HG02970 (cell line): ENCODE measurements around the gene TAF9B.
"Not testable (repeated sequence)": the region's sequence is repeated elsewhere in the genome, so short reads cannot be mapped to it uniquely, and the experiment has no call there.

Experiments used
- ATAC-seq: cut with Tn5 transposase; IDR thresholded peaks from one replicate; pipeline ENCODE4 v1.9.1; 2021; ENCODE audit warnings: mild to moderate bottlenecking, moderate library complexity, moderate number of reproducible peaks; ENCODE audit not compliant: unreplicated experiment, low FRiP score

TAF9B gene, protein sequence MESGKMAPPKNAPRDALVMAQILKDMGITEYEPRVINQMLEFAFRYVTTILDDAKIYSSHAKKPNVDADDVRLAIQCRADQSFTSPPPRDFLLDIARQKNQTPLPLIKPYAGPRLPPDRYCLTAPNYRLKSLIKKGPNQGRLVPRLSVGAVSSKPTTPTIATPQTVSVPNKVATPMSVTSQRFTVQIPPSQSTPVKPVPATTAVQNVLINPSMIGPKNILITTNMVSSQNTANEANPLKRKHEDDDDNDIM

GRCh38 chrX:78139160-78140123 lies at the start of gene TAF9B:
Gene TAF9B (minus strand): TSS chrX:78139650. CDS start chrX:78139611, 39 bp downstream.
- ATAC-seq: peak; percentile 70

DNA sequence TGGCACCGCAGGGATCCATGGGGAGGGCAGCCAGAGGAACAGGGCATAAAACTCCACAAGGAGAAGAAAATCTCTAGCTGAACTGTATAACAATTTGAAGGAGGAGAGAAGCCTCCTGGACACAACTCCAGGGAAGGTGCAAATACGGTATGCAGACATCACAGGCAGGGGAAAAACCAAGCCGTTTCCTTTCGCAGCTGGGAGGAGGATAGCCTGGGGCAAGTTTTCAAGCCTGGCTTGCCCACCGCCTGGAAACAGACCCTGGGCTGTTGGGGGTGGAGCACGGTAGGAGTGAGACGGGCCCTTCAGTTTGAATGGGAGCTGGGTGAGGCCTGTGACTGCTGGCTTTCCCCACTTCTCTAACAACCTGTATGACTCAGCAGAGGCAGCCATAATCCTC lies 43.4 kb upstream of the TAF9B start:
- no peak for ATAC-seq

DNA sequence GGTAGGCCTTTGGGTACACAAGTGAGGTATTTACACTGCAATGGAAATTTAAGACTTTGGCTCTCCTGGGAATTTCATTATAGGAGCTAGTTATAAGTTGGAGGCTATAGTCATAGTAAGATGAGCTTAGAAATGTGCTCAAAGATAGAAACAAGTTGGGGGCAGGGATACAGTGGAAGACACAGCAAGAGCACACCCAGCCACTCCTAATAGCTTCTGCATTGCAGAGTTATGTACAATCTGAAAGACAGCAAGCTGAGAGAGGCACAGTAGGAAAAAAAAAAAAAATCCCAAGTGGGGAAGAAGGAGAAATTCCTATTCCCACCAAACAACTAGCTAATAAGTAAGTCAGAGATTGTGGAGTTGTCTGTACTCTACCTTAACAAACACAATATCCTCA lies 41.9 kb upstream of the TAF9B start:
- no peak for ATAC-seq

DNA sequence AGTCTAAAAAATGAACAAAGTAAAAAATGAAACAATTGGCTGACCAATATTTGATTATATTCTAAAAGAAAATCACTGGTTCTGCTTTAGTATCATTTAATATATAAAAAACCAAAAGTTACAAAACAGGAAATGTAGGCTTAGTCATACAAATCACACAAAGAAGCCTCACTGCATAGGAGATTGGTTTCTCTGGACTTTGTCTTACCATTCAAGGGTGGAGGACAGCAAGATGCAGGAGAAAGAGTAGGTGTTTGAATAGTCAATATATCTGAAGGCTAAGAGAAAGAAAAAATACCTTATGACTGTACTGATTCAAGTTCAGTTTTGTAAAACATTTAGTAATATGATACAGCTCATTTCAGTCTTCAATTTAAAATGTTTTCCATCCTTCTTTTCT lies 28.6 kb upstream of the TAF9B start:
- no peak for ATAC-seq

GRCh38 chrX:78165425-78165824 lies 26.0 kb upstream of the TAF9B start:
- no peak for ATAC-seq

GRCh38 chrX:78163175-78163574 lies 23.7 kb upstream of the TAF9B start:
- not testable (repeated sequence) for ATAC-seq

- ATAC-seq: not testable (repeated sequence)
Observed at GRCh38 chrX:78160711-78161110, 21.3 kb upstream of the TAF9B start.

- not testable (repeated sequence) for ATAC-seq
Observed at GRCh38 chrX:78157846-78158245, 18.4 kb upstream of the TAF9B start.

- ATAC-seq: not testable (repeated sequence)
Observed at GRCh38 chrX:78157373-78157772, 17.9 kb upstream of the TAF9B start.

- not testable (repeated sequence) for ATAC-seq
Observed at GRCh38 chrX:78147002-78147540, 7.6 kb upstream of the TAF9B start.

DNA sequence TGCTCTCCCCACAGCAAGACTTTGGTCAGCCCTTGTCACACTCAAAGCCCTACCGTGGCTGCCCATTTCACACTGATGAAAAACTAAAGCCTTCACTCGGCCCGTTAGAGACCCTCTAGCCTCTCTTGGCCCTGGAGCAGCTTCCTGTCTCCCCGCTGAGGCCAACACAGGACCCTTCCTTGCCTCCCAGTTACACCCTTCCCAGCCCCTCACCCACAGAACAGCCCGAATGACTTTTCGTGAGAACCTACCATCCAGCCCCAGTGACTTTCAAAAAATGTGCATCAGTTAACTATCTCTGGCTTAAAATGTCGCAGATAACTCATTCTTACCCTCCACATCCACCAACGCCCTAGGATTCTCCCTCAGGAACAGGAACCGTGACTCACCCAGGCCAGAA lies 756 bp upstream of the TAF9B start:
- no peak for ATAC-seq

DNA sequence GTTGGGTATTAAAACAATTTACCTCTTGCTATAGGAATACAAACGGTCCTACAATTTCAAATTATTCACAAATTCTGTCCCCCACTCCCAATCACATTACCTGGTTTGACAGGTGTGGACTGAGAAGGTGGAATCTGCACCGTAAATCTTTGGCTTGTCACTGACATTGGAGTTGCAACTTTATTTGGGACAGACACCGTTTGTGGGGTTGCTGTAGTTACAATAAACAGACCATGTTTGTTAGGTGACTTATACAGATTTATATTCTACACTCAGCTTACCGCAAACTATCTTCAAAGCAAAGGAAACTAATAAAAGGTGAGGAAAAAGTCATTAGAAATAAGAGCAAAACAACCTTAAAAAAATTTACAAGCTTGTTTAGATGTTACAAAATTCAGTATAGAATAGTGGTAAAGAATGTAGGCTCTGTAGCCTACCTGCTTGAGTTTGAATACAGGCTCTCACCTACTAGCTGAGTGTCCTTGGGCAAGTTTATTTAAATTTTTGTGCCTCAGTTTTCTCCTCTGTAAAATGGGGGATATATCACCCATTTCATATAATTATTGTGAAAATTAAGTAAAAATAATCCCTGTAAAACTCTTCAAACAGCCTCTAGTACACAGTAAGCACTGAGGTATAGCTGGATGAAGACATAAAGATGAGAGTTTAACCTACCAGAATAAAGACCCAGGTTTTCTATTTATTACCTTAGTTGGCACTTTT lies 6.1 kb downstream of the TAF9B start:
- ATAC-seq: no peak

- ATAC-seq: no peak
Observed at GRCh38 chrX:78131117-78131516, 8.3 kb downstream of the TAF9B start.

GRCh38 chrX:78130396-78130795 lies 9.1 kb downstream of the TAF9B start:
- ATAC-seq: no peak

- ATAC-seq: no peak
Observed at GRCh38 chrX:78129714-78130113, 9.7 kb downstream of the TAF9B start.

- ATAC-seq: not testable (repeated sequence)
Observed at GRCh38 chrX:78125781-78126180, 13.7 kb downstream of the TAF9B start.

GRCh38 chrX:78125148-78125547 lies 14.3 kb downstream of the TAF9B start:
- no peak for ATAC-seq

- no peak for ATAC-seq
Observed at GRCh38 chrX:78124307-78124706, 15.1 kb downstream of the TAF9B start.

- ATAC-seq: no peak
Observed at GRCh38 chrX:78123190-78123589, 16.3 kb downstream of the TAF9B start.

DNA sequence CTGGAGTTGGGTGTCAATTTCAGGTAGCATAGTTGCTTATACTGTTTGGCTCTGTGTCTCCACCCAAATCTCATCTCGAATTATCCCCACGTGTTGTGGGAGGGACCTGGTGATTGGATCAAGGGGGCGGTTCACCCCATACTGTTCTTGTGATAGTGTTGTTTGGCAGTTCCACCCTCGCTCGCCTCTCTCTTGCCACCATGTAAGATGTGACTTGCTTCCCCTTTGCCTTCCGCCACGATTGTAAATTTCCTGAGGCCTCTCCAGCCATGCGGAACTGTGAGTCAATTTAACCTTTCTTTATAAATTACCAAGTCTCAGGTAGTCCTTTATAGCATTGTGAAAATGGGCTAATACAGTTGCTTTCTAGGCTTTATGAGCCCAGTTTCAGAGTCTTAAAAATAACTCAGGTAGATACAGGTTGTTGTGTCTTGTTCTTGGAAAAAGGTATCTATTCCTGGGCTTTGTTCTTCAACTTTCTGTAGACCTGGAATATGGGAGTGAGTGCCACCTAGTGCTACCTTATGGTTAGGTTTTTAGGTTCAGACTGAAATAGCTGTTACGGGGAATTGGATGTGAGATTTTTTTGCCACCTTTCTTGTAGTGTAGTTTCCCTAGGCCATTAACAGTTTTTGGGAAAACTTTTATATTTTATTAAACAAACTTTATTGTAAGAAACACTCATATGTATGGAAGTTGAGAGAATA lies 19.8 kb downstream of the TAF9B start:
- no peak for ATAC-seq
